M059J (cell line): ENCODE data around the gene RBMX2. TPM values are rescaled to one million over a fixed set of nuclear protein-coding genes. Genes with fewer than 3 reads are reported as not detected.

Source experiments
- DNase-seq: peaks from one replicate; pipeline ENCODE4 v3.0.0-alpha.2; 2012; ENCODE audit warnings: low read depth
- total RNA-seq: library from RNA; depleted of rRNA; stranded (reverse); fragments of >200 nt; shearing (Covaris generic); gene quantifications from 2 replicates; pipeline ENCODE4 v1.2.3, GENCODE V29; 2014; rRNA removed

The RBMX2 gene
- total RNA-seq, 1 experiment from 2014 or later = 54.3 TPM

GRCh38 chrX:130444641-130445336, 43.0 kb downstream of the RBMX2 start:
- no peak for DNase-seq

- no peak for DNase-seq
Observed at GRCh38 chrX:130446974-130447373, 45.2 kb downstream of the RBMX2 start.

Other genes with a start within 250 kb of the RBMX2 start
- 39.0 and 69.2 TPM in 2 replicates for gene AIFM1, start 236.1 kb upstream of the RBMX2 start, total RNA-seq
- gene RAB33A, start 230.0 kb upstream of the RBMX2 start, total RNA-seq = 0.42 and 1.1 TPM in 2 replicates
- gene ZNF280C, start 133.1 kb upstream of the RBMX2 start, total RNA-seq = 8.4 and 10.8 TPM in 2 replicates
- 33.1 and 34.2 TPM in 2 replicates for gene SLC25A14, start 62.1 kb upstream of the RBMX2 start, total RNA-seq
- gene GPR119, start 16.3 kb upstream of the RBMX2 start, total RNA-seq = not detected in 2 replicates